IMR-90 (cell line): ENCODE data around the gene CMC2. TPM values are rescaled to one million over a fixed set of nuclear protein-coding genes. Genes with fewer than 3 reads are reported as not detected.

Source experiments
- ATAC-seq: fragments of 200-7000 bp; cut with Tn5 transposase; 2 replicates; pipeline ENCODE4 v1.9.1; 2020; ENCODE audit warnings: low read depth, mild to moderate bottlenecking, moderate library complexity
- BruUV-seq: library from RNA; stranded (reverse); fragments of 400-500 nt; replicated peaks from 2 replicates; lab custom pipeline; 2021; lab: Mats Ljungman, UMichigan
- CTCF ChIA-PET: fragments of 300-600 bp; formaldehyde crosslinking; extraction: SDS; loops from one replicate; lab custom pipeline; 2021; ENCODE audit warnings: antibody characterized with exemption; lab: Yijun Ruan, JAX
- POLR2A ChIA-PET: fragments of 300-600 bp; sonication (Branson Sonifier 250); formaldehyde crosslinking; loops from one replicate; lab custom pipeline; 2022; ENCODE audit warnings: antibody characterized with exemption; ENCODE audit not compliant: unreplicated experiment; lab: Charles Lee
- DNase-seq: peaks from one replicate; pipeline ENCODE4 v3.0.0; 2013
- H2AFZ ChIP-seq: replicated peaks from 2 replicates; pipeline ENCODE3; 2013; ENCODE audit warnings: low read length, mild to moderate bottlenecking; ENCODE audit not compliant: poor library complexity
- H2AK5ac ChIP-seq: 2 replicates; pipeline ENCODE4 v1.6.1; 2013; ENCODE audit warnings: low read depth, low read length, inconsistent platforms
- H2AK9ac ChIP-seq: replicated peaks from 2 replicates; pipeline ENCODE3; 2013; ENCODE audit warnings: mild to moderate bottlenecking, low read depth, low read length, moderate library complexity; ENCODE audit not compliant: poor library complexity
- H2BK120ac ChIP-seq: 2 replicates; pipeline ENCODE4 v1.6.1; 2013; ENCODE audit warnings: low read depth, low read length, inconsistent platforms
- H2BK15ac ChIP-seq: 3 replicates; pipeline ENCODE4 v1.6.1; 2013; ENCODE audit warnings: low read depth, low read length, inconsistent platforms
- H2BK20ac ChIP-seq: 2 replicates; pipeline ENCODE4 v1.6.1; 2013; ENCODE audit warnings: low read depth, mild to moderate bottlenecking, inconsistent platforms, low read length, moderate library complexity
- H2BK5ac ChIP-seq: 2 replicates; pipeline ENCODE4 v1.6.1; 2013; ENCODE audit warnings: mild to moderate bottlenecking, low read depth, low read length, inconsistent platforms; ENCODE audit not compliant: poor library complexity, severe bottlenecking
- H3K14ac ChIP-seq: replicated peaks from 2 replicates; pipeline ENCODE4 v1.6.1; 2013; ENCODE audit warnings: low read depth, low read length, inconsistent platforms
- H3K18ac ChIP-seq: 2 replicates; pipeline ENCODE4 v1.6.1; 2013; ENCODE audit warnings: low read depth, low read length, control low read depth
- H3K23ac ChIP-seq: 2 replicates; pipeline ENCODE4 v1.6.1; 2013; ENCODE audit warnings: low read depth, low read length, inconsistent platforms
- H3K27ac ChIP-seq: 2 replicates; pipeline ENCODE4 v1.5.1; 2013; ENCODE audit warnings: mild to moderate bottlenecking, control low read depth, low read length; ENCODE audit not compliant: insufficient read depth
- H3K27me3 ChIP-seq: 2 replicates; pipeline ENCODE4 v1.6.1; 2013; ENCODE audit warnings: low read length; ENCODE audit not compliant: control insufficient read depth, insufficient read depth
- H3K36me3 ChIP-seq: 2 replicates; pipeline ENCODE4 v1.6.1; 2013; ENCODE audit warnings: low read length, mixed read lengths; ENCODE audit not compliant: control insufficient read depth, insufficient read depth
- H3K4ac ChIP-seq: 2 replicates; pipeline ENCODE4 v1.6.1; 2013; ENCODE audit warnings: low read depth, low read length, inconsistent platforms
- H3K4me1 ChIP-seq: 2 replicates; pipeline ENCODE4 v1.6.1; 2013; ENCODE audit warnings: low read length, mixed read lengths; ENCODE audit not compliant: control insufficient read depth, insufficient read depth
- H3K4me2 ChIP-seq: 2 replicates; pipeline ENCODE4 v1.6.1; 2013; ENCODE audit warnings: low read depth, mild to moderate bottlenecking, control low read depth, low read length, moderate library complexity
- H3K4me3 ChIP-seq: 2 replicates; pipeline ENCODE4 v1.5.1; 2013; ENCODE audit warnings: low read depth, mild to moderate bottlenecking, control low read depth, low read length, moderate library complexity; ENCODE audit not compliant: insufficient read depth
- H3K56ac ChIP-seq: 2 replicates; pipeline ENCODE4 v1.6.1; 2013; ENCODE audit warnings: low read length, inconsistent platforms; ENCODE audit not compliant: insufficient read depth; ENCODE audit errors: extremely low read depth
- H3K79me1 ChIP-seq, 2 experiments: 2 replicates each; pipeline ENCODE4 v1.6.1; 2013; ENCODE audit warnings: low read length in 2 of 2, inconsistent platforms in 1 of 2, low read depth in 1 of 2
- H3K9ac ChIP-seq: 2 replicates; pipeline ENCODE4 v1.6.1; 2013; ENCODE audit warnings: low read depth, low read length, control low read depth
- H3K9me1 ChIP-seq: 2 replicates; pipeline ENCODE4 v1.6.1; 2013; ENCODE audit warnings: low read length, inconsistent platforms; ENCODE audit not compliant: insufficient read depth
- H3K9me3 ChIP-seq: 2 replicates; pipeline ENCODE4 v1.6.1; 2013; ENCODE audit warnings: low read length; ENCODE audit not compliant: control insufficient read depth, insufficient read depth
- H4K20me1 ChIP-seq: 2 replicates; pipeline ENCODE4 v1.6.1; 2013; ENCODE audit warnings: low read length, inconsistent platforms; ENCODE audit not compliant: insufficient read depth
- H4K5ac ChIP-seq: 2 replicates; pipeline ENCODE4 v1.6.1; 2013; ENCODE audit warnings: mild to moderate bottlenecking, low read depth, low read length, control low read depth
- H4K8ac ChIP-seq, 2 experiments: 2 replicates each; pipeline ENCODE4 v1.6.1; 2013; ENCODE audit warnings: low read depth in 2 of 2, low read length in 2 of 2, control low read depth in 1 of 2, inconsistent platforms in 1 of 2
- H4K91ac ChIP-seq: 2 replicates; pipeline ENCODE4 v1.6.1; 2013; ENCODE audit warnings: low read depth, low read length, inconsistent platforms; ENCODE audit not compliant: insufficient read depth
- CEBPB ChIP-seq: IDR thresholded peaks from 2 replicates; pipeline ENCODE4 v1.6.1; 2012; ENCODE audit warnings: low read depth, low read length, improper control_type of control experiment
- CHD1 ChIP-seq: IDR thresholded peaks from 2 replicates; pipeline ENCODE4 v1.6.1; 2012; ENCODE audit warnings: low read depth, low read length, improper control_type of control experiment
- FOS ChIP-seq: fragments of 150-350 bp; IDR thresholded peaks from 2 replicates; pipeline ENCODE4 v1.6.1; 2016; ENCODE audit warnings: low read depth, low read length
- MAFK ChIP-seq: IDR thresholded peaks from 2 replicates; pipeline ENCODE4 v1.6.1; 2012; ENCODE audit warnings: low read depth, low read length, improper control_type of control experiment
- MAZ ChIP-seq: IDR thresholded peaks from 2 replicates; pipeline ENCODE4 v1.6.1; 2012; ENCODE audit warnings: low read depth, mild to moderate bottlenecking, low read length, improper control_type of control experiment, moderate library complexity, borderline replicate concordance
- MXI1 ChIP-seq: IDR thresholded peaks from 2 replicates; pipeline ENCODE4 v1.6.1; 2012; ENCODE audit warnings: low read depth, mild to moderate bottlenecking, low read length, moderate library complexity, borderline replicate concordance
- NFE2L2 ChIP-seq: fragments of 150-350 bp; IDR thresholded peaks from 2 replicates; pipeline ENCODE4 v1.6.1; 2016; ENCODE audit warnings: low read depth, mild to moderate bottlenecking, low read length
- POLR2A ChIP-seq: IDR thresholded peaks from 2 replicates; pipeline ENCODE4 v1.6.1; 2012; ENCODE audit warnings: mild to moderate bottlenecking, low read depth, low read length
- RAD21 ChIP-seq: IDR thresholded peaks from 2 replicates; pipeline ENCODE4 v1.6.1; 2012; ENCODE audit warnings: low read length, improper control_type of control experiment
- RCOR1 ChIP-seq: IDR thresholded peaks from 2 replicates; pipeline ENCODE4 v1.6.1; 2012; ENCODE audit warnings: mild to moderate bottlenecking, low read length, improper control_type of control experiment; ENCODE audit not compliant: insufficient replicate concordance
- RFX5 ChIP-seq: IDR thresholded peaks from 2 replicates; pipeline ENCODE4 v1.8.0; 2012; ENCODE audit warnings: low read depth, mild to moderate bottlenecking, low read length, moderate library complexity
- SMC3 ChIP-seq: fragments of 150-350 bp; IDR thresholded peaks from 2 replicates; pipeline ENCODE4 v1.6.1; 2016; ENCODE audit warnings: low read depth, mild to moderate bottlenecking, antibody characterized with exemption, low read length, moderate library complexity
- WGBS, 2 experiments: methylation state at CpG; one replicate each; pipeline versions ENCODE4 v1.1.5 to v1.1.7; 2013; ENCODE audit warnings: missing lambda C conversion rate in 2 of 2; ENCODE audit not compliant: insufficient read length in 1 of 2; ENCODE audit errors: extremely low coverage in 2 of 2; 5-methylcytosine and 5-hydroxymethylcytosine counted together
- dilution Hi-C: fragments of 300-500 bp; cut with HindIII; formaldehyde crosslinking; loops from one replicate; pipeline ENCODE4 v1.14.3; 2018; ENCODE audit warnings: low sequenced_read_pairs; ENCODE audit not compliant: unreplicated experiment
- in situ Hi-C: fragments of 300-500 bp; cut with MboI; formaldehyde crosslinking; loops from 3 replicates; pipeline ENCODE4 v1.14.3; 2019; ENCODE audit warnings: low sequenced_read_pairs, inconsistent platforms, mixed read lengths
- intact Hi-C: fragments of 100-400 bp; cut with micrococcal nuclease; formaldehyde crosslinking; loops from 2 replicates; pipeline ENCODE4 v1.10.0; 2022
- polyA plus RNA-seq, 3 experiments: library from polyadenylated mRNA; depleted of rRNA; stranded (reverse); fragments of >200 nt; gene quantifications; 2 replicates each; pipeline ENCODE4 v1.2.3, GENCODE V29; 2012; ENCODE audit warnings: low replicate concordance in 1 of 3
- total RNA-seq: library from RNA; depleted of rRNA; stranded (reverse); fragments of >200 nt; gene quantifications from 2 replicates; pipeline ENCODE4 v1.2.3, GENCODE V29; 2012
- TF ChIP-seq, protein P1 (sequence below): fragments of 150-350 bp; IDR thresholded peaks from 2 replicates; pipeline ENCODE4 v1.6.1; 2017; ENCODE audit warnings: mild to moderate bottlenecking, antibody characterized with exemption, low read length, low read depth
- TF ChIP-seq, protein P2 (sequence below): conservative IDR thresholded peaks from 2 replicates; pipeline ENCODE4 v1.5.1; 2012; ENCODE audit warnings: mild to moderate bottlenecking, low read depth, low read length, improper control_type of control experiment
- TF ChIP-seq, protein P3 (sequence below): fragments of 150-350 bp; IDR thresholded peaks from 2 replicates; pipeline ENCODE4 v1.6.1; 2016; ENCODE audit warnings: low read depth, mild to moderate bottlenecking, low read length, moderate library complexity, borderline replicate concordance

The CMC2 gene
- total and polyA plus RNA-seq, 2 of the 4 experiments (the other 2 are of a cell fraction) = 57.0 to 104 TPM

DNA sequence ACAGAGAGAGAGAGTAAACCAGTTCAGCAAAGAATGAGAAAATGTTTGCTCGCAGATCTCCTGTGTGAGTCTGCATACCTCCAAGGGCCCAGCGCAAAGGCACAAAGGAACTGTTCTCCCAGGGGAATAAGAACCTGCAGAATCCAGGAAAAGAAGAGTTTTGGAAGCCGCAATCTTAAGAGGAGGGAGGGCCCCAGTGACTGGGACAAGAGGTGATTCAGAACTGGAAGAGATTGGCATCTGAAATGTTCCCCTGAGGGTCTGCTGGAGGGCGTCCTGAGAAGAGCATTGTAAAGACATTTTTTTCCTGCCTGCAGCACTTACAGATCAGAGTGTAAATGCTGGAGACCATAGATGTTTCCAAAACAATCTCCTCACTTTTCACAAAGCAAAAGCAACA lies 35.0 kb upstream of the CMC2 start:
- in situ Hi-C loops (loop anchor here (25.0 kb wide), 1 partner anchor 696 kb away; no protein-coding TSS in a partner anchor), intact Hi-C loops (no loop called here), dilution Hi-C loops (no loop called here)
- Histone ChIP-seq H3K23ac (no peak overlapping the region), H3K56ac (no peak overlapping the region), H3K4me2 (no peak overlapping the region), H3K27ac (no peak overlapping the region), H3K9ac (no peak overlapping the region), H4K8ac (no peak overlapping the region), H3K4me3 (no peak overlapping the region), H4K91ac (no peak overlapping the region), H3K79me1 (peaks cover 31 to 34% of the 10 kb centered on the region in 2 experiments), H2AK9ac (no peak overlapping the region), H2BK15ac (no peak overlapping the region), H2BK5ac (no peak overlapping the region), H4K5ac (no peak overlapping the region), H3K14ac (no peak overlapping the region), H3K18ac (no peak overlapping the region), H3K36me3 (peaks cover 31% of the 10 kb centered on the region), H2BK120ac (no peak overlapping the region), H2BK20ac (no peak overlapping the region), H3K4me1 (peaks cover 2% of the 10 kb centered on the region; the same call in 1 of the 2 replicates), H3K27me3 (no peaks in the 10 kb centered on the region), H3K9me1 (peaks cover 13% of the 10 kb centered on the region; the same call in 1 of the 2 replicates), H2AFZ (no peak overlapping the region), H4K20me1 (peaks cover 7% of the 10 kb centered on the region; the same call in 1 of the 2 replicates), H2AK5ac (no peak overlapping the region), H3K9me3 (no peaks in the 10 kb centered on the region), H3K4ac (no peak overlapping the region)
- TF ChIP-seq MAFK (no peak), MXI1 (no peak), NFE2L2 (no peak), FOS (no peak), RCOR1 (no peak), CEBPB (no peak), POLR2A (no peak), RAD21 (no peak), RFX5 (no peak), CHD1 (no peak), SMC3 (no peak), MAZ (no peak)
- TF ChIP-seq, protein P1, sequence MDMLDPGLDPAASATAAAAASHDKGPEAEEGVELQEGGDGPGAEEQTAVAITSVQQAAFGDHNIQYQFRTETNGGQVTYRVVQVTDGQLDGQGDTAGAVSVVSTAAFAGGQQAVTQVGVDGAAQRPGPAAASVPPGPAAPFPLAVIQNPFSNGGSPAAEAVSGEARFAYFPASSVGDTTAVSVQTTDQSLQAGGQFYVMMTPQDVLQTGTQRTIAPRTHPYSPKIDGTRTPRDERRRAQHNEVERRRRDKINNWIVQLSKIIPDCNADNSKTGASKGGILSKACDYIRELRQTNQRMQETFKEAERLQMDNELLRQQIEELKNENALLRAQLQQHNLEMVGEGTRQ = no peak
- TF ChIP-seq, protein P2, sequence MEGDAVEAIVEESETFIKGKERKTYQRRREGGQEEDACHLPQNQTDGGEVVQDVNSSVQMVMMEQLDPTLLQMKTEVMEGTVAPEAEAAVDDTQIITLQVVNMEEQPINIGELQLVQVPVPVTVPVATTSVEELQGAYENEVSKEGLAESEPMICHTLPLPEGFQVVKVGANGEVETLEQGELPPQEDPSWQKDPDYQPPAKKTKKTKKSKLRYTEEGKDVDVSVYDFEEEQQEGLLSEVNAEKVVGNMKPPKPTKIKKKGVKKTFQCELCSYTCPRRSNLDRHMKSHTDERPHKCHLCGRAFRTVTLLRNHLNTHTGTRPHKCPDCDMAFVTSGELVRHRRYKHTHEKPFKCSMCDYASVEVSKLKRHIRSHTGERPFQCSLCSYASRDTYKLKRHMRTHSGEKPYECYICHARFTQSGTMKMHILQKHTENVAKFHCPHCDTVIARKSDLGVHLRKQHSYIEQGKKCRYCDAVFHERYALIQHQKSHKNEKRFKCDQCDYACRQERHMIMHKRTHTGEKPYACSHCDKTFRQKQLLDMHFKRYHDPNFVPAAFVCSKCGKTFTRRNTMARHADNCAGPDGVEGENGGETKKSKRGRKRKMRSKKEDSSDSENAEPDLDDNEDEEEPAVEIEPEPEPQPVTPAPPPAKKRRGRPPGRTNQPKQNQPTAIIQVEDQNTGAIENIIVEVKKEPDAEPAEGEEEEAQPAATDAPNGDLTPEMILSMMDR = no peak
- TF ChIP-seq, protein P3, sequence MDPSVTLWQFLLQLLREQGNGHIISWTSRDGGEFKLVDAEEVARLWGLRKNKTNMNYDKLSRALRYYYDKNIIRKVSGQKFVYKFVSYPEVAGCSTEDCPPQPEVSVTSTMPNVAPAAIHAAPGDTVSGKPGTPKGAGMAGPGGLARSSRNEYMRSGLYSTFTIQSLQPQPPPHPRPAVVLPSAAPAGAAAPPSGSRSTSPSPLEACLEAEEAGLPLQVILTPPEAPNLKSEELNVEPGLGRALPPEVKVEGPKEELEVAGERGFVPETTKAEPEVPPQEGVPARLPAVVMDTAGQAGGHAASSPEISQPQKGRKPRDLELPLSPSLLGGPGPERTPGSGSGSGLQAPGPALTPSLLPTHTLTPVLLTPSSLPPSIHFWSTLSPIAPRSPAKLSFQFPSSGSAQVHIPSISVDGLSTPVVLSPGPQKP = no peak
- 92% methylated on average over 2 of the region's 4 CpGs; no CpG with 5 or more reads in 1 of the 2 experiments for WGBS, 2 experiments
- BruUV-seq = no TSS peak
- ChIA-PET CTCF (no interaction called here), POLR2A (no interaction called here)
- ATAC-seq (no peak), DNase-seq (no peak)
